ENCODE data around the gene TSPAN10. TPM values are rescaled to one million over a fixed set of nuclear protein-coding genes. Genes with fewer than 3 reads are reported as not detected.

Gene TSPAN10
- total RNA-seq, 2 donors from 2014 or later = 1.3 to 1.8 TPM

GRCh38 chr17:81656118-81656743 is 19.2 kb downstream of the TSPAN10 start, which contains the start of gene PDE6G:
TSS of gene PDE6G (minus strand) at chr17:81656542. CDS start at chr17:81653305, 3,237 bp downstream.
- H3K36me3 Mint-ChIP-seq (ENCODE audit: low read depth) = no peaks in the 10 kb centered on the region
- H3K36me3 ChIP-seq (ENCODE audit: control insufficient read depth, insufficient read depth, low read length) = no peaks in the 10 kb centered on the region
- H3K4me3 Mint-ChIP-seq = no peak within 1 kb of the TSS
- H3K9me3 Mint-ChIP-seq = no peaks in the 10 kb centered on the region
- H3K4me3 ChIP-seq (ENCODE audit: low read length) = no peak within 1 kb of the TSS
- H3K9ac ChIP-seq (ENCODE audit: extremely low read depth, low read length, poor library complexity, severe bottlenecking) = no peak within 1 kb of the TSS
- DNase-seq = peak; percentile 63
- H3K27ac ChIP-seq (ENCODE audit: low read depth, low read length) = no peak within 1 kb of the TSS
- H3K4me1 ChIP-seq (ENCODE audit: control insufficient read depth, insufficient read depth, low read length) = peaks cover 13% of the 10 kb centered on the region
- H3K9me3 ChIP-seq (ENCODE audit: control insufficient read depth, low read length) = no peaks in the 10 kb centered on the region
- no peaks in the 10 kb centered on the region for H3K27me3 ChIP-seq (ENCODE audit: control insufficient read depth, insufficient read depth, low read length, poor library complexity, severe bottlenecking)
- WGBS, 2 experiments (ENCODE audit: insufficient coverage in 1 of 2, insufficient read length in 1 of 2) = 87 to 95% methylated on average over 6 to 15 of the region's 15 CpGs
- H3K27me3 Mint-ChIP-seq (ENCODE audit: insufficient read depth) = no peaks in the 10 kb centered on the region
- H3K4me1 Mint-ChIP-seq = peaks cover 7% of the 10 kb centered on the region
- TF ChIP-seq CTCF (conservative IDR thresholded peaks at IDR 0.05) = no peak
- H3K27ac Mint-ChIP-seq = no peak within 1 kb of the TSS

GRCh38 chr17:81656835-81657234 is 19.8 kb downstream of the TSPAN10 start:
- no peaks in the 10 kb centered on the region for H3K36me3 Mint-ChIP-seq (ENCODE audit: low read depth)
- DNase-seq = no peak
- Histone ChIP-seq H3K9ac (ENCODE audit: extremely low read depth, low read length, poor library complexity, severe bottlenecking) (no peak overlapping the region), H3K9me3 (ENCODE audit: control insufficient read depth, low read length) (no peaks in the 10 kb centered on the region), H3K4me3 (ENCODE audit: low read length) (no peak overlapping the region), H3K4me1 (ENCODE audit: control insufficient read depth, insufficient read depth, low read length) (peaks cover 13% of the 10 kb centered on the region), H3K36me3 (ENCODE audit: control insufficient read depth, insufficient read depth, low read length) (no peaks in the 10 kb centered on the region), H3K27ac (ENCODE audit: low read depth, low read length) (no peak overlapping the region), H3K27me3 (ENCODE audit: control insufficient read depth, insufficient read depth, low read length, poor library complexity, severe bottlenecking) (no peaks in the 10 kb centered on the region)
- peaks cover 7% of the 10 kb centered on the region for H3K4me1 Mint-ChIP-seq
- H3K27ac Mint-ChIP-seq = no peak overlapping the region
- no peak overlapping the region for H3K4me3 Mint-ChIP-seq
- 91 to 93% methylated on average over 2 to 4 of the region's 4 CpGs for WGBS, 2 experiments (ENCODE audit: insufficient coverage in 1 of 2, insufficient read length in 1 of 2)
- no peaks in the 10 kb centered on the region for H3K27me3 Mint-ChIP-seq (ENCODE audit: insufficient read depth)
- no peaks in the 10 kb centered on the region for H3K9me3 Mint-ChIP-seq
- no peak for TF ChIP-seq CTCF (conservative IDR thresholded peaks at IDR 0.05)

GRCh38 chr17:81659038-81659437 is 22.0 kb downstream of the TSPAN10 start:
- H3K9me3 Mint-ChIP-seq = no peaks in the 10 kb centered on the region
- Histone ChIP-seq H3K36me3 (ENCODE audit: control insufficient read depth, insufficient read depth, low read length) (no peaks in the 10 kb centered on the region), H3K27ac (ENCODE audit: low read depth, low read length) (no peak overlapping the region), H3K4me3 (ENCODE audit: low read length) (no peak overlapping the region), H3K27me3 (ENCODE audit: control insufficient read depth, insufficient read depth, low read length, poor library complexity, severe bottlenecking) (no peaks in the 10 kb centered on the region), H3K9ac (ENCODE audit: extremely low read depth, low read length, poor library complexity, severe bottlenecking) (no peak overlapping the region), H3K4me1 (ENCODE audit: control insufficient read depth, insufficient read depth, low read length) (peaks cover 13% of the 10 kb centered on the region), H3K9me3 (ENCODE audit: control insufficient read depth, low read length) (no peaks in the 10 kb centered on the region)
- DNase-seq = no peak
- no peaks in the 10 kb centered on the region for H3K27me3 Mint-ChIP-seq (ENCODE audit: insufficient read depth)
- H3K4me1 Mint-ChIP-seq = no peaks in the 10 kb centered on the region
- no peaks in the 10 kb centered on the region for H3K36me3 Mint-ChIP-seq (ENCODE audit: low read depth)
- WGBS, 2 experiments (ENCODE audit: insufficient coverage in 1 of 2, insufficient read length in 1 of 2) = 81 to 90% methylated on average over 4 to 5 of the region's 5 CpGs
- no peak overlapping the region for H3K4me3 Mint-ChIP-seq
- no peak for TF ChIP-seq CTCF (conservative IDR thresholded peaks at IDR 0.05)
- H3K27ac Mint-ChIP-seq = no peak overlapping the region
